GM21515 (cell line): ENCODE data around the gene PSORS1C1.

ENCODE experiments used
- ATAC-seq: cut with Tn5 transposase; IDR thresholded peaks from one replicate; pipeline ENCODE4 v1.9.1; 2021; ENCODE audit not compliant: unreplicated experiment

Gene PSORS1C1

DNA sequence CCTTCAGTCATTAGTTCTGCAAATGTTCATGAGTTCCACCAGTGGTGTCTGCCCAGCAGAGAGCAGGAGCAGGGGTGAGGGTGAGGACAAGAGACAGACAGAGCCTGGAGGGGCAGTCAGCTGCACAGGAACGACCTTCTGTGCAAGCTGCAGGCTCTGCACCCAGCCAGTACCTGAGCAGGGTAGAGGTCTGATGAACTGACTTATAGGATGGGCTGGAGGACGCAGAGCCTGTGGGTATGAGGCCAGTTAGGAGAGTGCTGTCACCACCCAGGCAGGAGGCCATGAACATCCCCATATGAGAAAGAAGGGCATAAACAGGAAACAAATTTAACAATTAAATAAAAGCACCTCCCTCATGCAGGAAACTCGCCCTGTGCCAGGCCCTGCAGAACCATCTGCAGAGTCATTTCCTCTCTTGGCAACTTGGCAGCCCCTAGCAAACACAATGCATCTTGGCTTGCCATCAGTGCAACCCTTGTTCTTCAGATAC is 20.2 kb upstream of the PSORS1C1 start:
- ATAC-seq = no peak

DNA sequence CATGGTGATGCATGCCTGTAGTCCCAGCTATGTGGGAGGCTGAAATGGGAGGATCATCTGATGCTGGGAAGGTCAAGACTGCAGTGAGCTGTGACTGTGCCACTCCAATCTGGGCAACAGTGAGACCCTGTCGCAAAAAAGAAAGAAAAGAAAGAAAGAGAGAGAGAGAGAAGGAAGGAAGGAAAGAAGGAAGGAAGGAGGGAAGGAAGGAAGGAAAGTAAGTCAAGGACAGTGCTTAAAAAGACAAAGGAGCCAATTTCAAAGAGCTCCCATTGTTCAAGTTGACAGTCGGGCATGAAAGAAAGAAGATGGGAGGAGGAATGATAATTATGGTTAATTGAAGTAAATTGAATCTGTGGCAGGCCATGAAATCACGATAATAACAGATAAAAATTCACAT is 18.4 kb upstream of the PSORS1C1 start:
- ATAC-seq = no peak

DNA sequence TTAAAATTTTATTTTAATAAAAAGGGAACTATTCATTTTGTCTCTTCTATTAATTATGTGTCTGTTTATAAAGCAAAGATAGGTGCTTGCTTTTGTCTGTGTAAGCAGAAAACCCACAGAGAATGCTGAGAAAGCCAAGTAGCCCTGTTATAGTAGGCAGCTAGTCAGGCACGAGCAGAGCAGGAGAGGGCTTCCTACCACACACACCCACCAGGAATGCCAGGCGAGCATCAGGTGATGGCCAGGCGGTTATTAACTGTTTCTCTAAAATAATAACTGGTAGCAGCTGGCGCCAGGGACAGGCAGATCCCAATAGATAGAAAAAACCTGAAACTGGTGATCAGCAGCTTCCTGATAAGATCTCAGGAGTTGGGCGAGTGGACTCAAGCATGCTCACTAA is 17.9 kb upstream of the PSORS1C1 start:
- no peak for ATAC-seq

DNA sequence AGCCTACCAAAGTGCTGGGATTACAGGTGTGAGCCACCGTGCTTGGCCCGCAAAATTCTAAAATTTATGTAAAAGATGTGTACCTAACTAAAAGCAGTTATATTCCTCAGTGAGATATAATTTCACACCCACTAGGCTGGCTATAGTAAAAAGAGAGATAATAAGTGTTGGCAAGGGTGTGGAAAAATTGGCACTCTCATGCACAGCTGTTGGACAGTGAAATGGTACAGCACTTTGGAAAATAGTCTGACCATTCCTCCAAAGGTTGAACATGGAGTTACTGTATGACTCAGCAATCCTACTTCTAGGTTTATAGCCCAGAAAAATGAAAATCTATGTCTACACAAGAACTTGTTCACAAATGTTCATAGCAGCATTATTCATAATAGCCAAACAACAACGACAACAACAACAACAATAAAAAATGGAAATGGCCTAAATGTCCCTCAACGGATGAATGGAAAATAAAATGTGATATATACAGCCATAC is 16.1 kb upstream of the PSORS1C1 start:
- no peak for ATAC-seq

DNA sequence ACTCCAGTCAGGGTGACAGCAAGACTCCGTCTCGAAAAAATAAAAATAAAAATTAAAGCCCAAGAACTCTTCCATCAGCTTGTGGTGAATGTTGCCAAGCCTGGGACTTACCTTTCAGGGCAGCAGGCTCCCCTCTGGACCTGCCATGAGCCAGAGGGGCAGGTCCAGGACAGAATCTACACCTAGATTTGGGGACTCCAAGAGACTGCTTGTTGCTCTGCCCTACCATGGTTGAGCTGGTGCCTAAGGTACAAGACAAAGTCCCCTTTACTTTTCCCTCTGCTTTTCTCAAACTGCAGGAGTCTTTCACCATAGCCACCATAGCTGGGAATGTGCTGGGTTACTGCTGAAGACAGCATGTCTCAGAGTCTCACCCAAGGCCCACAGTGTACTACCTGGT is 11.5 kb upstream of the PSORS1C1 start:
- ATAC-seq = no peak

DNA sequence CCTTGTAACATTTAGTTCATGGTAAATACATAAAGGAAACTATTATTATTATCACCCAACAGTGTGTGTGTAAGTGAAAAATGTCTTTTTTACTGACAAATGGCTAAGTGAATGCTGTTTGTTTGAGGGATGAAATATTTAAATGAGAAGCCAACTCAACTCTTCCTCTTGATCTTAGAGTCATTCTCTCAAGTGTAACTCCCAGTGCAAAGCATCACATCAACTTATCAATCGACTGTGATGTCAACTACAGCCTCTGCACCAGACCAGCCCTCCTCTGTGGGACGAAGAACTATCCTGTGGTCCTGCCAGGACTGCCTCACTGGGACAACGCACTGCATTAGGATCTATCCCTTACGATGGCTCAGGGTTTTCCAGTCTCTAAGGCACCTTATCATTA is 7.5 kb upstream of the PSORS1C1 start:
- no peak for ATAC-seq

DNA sequence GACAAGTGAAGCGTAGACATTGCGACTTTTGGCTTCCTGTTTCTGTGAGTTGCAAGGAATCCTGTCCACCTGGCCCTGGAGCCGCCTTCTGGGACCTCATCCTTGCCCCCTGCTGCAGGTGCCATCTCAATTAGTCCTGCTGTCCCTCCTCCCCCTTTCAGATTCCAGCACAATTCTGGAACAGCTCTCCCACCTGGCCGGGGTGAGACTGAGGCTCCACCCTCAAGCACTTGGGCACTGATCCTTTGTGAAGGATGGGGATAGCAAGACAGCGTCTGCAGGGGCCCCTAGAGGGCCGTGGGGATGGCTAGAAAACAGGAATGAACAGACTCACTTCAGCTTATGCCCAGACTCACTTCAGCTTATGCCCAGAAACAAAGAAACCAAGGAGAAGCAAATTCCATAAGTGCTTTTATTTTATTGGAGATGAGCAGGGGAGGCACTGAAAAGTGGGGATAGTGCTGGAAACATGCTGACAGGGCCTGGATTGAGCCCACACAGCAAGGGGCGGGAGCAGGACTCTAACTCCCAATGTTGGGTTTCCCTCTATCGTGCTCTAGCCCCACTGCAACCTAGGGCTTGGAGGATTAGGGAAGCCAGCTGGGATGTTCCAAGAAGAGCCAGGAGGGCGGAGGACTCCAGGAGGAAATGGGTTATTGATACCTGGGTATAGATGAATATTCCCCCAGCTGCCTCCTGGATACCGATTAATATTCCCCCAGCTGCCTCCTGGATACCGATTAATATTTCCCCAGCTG is 3.6 kb upstream of the PSORS1C1 start:
- no peak for ATAC-seq

DNA sequence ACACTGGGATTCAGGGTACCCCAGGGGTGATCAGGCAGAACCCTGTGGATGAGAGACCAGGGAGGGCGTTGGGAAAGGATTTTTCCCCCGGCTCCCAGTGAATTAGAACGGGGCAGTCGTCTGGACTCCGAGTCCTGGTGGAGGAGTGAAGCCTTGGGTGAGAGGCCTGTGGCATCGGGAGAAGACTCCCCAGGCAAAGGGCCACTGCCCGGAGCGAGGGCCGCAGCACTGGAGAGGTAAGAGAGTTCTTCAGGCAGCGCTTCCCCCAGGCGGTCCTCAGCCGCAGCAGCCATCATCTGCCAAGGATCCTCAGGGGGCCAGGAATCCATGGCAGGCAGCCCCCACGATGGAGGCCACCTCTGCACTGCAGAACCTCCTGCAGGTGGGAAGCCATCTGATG is 2.9 kb upstream of the PSORS1C1 start:
- no peak for ATAC-seq

DNA sequence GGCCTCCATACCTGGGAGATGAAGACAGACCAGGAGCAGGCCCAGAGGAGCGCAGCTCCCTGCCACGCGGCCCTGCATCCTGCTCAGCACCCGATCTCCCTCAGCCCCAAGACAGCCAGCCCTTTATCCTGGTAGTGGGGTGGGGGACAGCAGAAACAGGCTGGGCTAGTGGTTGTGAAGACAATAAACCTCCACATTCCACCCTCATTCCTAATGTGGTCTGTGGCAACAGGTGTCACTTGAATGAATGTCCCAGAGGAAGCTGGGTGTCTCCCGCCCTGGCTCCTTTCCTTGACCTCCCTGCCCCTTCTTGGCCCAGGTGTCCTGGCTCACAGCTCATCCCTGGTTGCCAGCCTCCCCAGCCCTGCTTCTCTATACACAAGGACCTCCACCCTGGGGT is 2.1 kb upstream of the PSORS1C1 start, which contains the start of gene C6orf15:
C6orf15 (minus strand) TSS at position 98 of the 400 bp plus-strand sequence; CDS start at position 78, 20 bp downstream.
- no peak for ATAC-seq

DNA sequence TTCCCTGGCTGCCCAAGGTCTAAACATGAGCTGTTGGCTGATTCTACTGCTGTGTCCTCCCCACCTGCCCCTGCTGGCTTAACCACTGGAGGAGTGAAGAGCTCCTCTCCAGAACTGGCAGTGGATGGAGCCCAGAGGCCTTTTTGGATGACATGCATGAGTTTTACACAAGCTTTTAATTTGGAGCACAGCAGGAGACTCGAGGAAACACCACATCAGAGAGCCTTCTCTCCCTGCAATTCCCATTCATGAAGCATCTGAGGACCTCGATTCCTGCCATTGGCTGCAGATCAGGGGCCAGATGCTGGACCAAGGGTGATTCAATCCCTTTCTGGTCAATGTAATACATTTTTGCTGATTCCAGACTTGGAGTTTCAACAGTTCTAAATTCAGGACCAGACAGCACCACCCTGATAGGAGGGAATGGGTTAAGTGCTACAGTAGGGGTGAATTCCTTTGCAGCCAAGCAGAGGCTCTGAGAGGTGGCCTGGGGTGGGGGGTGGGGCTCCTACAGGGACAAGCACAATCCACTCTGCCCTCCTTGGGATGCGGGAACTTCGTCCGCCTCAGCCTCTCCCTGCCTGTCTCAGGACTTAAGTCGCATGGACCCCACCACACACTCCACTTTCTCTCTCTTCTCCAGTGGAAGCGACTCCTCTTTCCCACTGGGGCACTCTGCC is 599 bp upstream of the PSORS1C1 start:
- ATAC-seq = no peak

DNA sequence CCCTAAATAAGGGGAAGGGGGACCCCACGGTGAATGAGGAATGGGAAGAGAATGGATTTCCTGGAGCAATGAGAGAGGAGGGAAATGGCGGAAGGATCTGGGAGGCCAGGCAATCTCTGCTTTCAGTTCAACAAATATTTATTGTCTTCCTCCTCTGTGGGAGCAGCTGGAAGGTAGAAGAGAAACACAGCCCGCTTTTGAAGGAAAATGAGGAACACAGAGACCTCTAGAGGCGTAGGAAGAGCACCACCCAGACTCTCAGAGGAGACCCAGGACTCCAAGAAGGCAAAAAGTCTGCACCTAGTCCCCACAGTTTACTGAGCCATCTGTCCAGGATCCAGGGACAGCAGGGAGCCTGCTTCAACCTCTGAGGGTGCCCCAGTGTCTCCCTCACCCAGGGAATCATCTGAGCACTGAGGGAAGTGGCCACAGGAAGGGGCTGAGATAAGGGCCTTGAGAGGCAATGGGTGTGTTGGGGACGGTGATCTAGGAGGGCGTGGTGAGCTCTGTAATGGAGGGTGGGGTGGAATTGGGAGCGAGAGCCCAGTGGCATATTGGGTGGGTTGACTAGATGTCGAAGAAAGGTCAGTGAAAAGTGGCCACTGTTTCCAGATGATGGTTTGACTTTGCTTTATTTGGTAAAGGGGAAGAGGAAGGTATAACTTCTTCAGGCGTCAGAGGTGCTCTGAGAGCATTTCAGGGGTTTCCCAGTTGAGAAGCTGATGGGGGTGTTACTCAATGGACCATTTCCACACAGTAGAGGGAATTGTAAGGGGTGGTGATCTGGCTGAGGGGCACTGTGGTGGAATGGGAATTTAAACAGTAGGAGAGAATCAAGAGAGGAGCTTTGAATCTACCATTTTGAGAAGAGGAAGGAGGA is 610 bp downstream of the PSORS1C1 start:
- ATAC-seq = no peak

DNA sequence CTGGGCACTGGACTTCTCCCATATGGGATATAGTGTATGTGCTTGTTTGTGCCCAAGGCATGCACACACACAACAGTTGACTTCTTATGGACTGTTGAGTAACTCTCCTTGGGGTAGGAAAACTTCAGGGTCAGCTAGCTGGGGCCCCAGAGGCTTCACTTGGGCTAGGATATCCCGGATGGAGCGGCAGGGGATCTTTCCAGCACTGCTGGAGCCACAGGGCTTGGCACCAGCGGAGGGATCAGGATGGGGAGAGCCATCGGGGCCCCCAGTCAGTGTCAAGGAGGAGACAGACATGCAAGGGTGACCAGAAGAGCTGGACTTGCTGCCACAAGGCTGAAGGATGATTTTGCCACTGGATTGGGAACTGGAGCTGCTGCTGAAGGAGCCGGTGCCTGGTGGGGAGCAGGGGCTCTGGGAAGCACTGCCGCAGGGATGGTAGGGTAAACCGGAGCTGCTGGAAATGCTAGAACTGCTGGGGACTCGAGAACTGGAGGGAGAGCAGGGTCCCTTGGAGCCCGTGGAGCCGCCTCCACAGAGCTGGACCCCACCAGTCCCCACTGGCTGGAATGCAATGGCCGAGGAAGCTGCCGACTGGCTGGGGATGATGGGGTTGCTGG is 1.5 kb downstream of the PSORS1C1 start:
- no peak for ATAC-seq

DNA sequence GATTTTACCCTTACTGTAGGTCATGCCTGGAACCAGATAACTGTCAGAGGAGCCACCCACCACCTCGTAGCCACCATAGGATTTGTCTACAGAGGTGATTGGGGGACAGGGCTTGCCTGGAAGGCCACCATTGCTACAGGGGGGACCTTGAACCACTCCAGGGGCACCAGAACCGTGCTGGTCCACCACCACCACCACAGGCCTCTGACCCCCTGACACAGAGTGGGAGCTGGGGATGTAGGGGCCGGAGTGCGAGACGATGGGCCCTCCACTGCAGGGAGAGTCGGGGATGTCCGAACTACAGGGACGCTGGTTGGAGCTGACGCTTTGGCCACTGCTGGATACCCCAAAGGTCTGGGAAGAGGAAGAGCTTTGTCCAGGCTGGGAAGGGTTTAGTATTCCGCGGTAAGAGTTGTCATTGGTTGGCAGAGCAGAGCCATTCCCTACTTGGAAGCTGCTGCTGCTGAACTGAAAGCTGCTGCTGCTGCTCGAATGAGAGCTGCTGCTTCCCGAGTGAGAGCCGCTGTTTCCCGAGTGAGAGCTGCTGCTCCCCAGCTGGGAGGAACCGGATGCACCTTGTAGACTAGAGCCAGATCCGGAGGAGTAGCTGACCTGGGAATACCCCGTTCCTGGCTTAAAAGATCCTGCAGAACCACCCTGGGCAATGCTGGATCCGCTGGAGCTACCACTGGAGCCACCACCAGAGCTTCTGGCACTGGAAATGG is 2.2 kb downstream of the PSORS1C1 start:
- no peak for ATAC-seq

DNA sequence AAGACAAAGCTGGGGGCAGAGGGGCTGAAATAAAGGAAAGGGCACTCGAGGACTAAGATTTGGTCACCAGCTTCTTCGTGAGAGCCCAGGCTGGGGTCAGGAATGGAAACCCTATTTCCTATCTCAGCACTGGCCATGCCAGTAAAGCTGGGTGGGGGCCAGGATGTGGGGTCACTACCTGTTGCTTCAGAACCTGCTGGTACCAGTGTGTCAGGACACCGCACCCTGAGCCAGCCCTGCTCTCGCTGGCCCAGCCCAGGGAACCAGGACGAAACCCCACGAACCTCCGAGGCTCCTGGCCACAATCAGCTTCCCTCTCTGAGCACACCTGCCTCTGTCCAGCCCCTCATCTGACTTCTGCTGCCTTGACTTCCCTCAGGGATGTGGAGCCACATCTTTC is 3.6 kb downstream of the PSORS1C1 start:
- ATAC-seq = no peak

DNA sequence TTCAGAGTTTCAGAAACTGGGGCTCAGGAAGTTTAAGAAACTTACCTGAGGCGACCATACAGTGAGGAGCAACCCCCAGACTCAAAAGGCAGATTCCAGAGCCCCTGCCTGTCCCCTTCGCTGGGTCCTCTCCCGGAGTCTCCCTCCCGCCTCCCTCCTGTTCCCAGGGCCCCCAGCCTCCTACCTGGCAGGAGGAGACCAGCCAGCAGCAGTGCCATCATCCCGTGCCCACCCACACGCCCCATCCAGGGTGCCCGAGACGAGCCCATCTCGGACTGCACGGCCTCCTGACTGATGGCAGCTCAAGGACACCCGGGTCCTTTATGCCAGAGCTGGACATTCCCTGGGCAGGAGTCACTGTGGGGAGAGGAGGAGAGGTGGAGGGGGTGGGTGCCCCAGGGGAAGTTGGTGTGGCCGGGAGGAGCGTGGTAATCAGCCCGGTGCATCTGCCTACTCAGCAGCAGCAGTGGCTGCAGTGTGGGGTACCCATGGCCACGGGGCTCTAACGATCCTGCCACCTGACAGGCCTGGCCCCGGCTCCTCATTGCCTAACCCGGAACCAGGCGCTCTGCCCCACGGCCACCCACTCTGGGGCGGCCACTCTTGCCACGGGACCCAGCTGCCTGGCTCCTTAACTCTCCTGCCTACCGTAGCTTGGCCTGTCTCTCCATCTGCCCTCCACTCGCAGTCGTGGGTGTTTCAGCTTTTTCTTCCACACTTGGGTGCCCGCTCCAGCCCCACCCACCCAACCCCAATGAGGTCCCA is 5.7 kb downstream of the PSORS1C1 start, which contains the start of gene CDSN:
CDSN (minus strand) TSS at position 296 of the 765 bp plus-strand sequence; CDS start at position 269, 27 bp downstream.
- no peak for ATAC-seq

DNA sequence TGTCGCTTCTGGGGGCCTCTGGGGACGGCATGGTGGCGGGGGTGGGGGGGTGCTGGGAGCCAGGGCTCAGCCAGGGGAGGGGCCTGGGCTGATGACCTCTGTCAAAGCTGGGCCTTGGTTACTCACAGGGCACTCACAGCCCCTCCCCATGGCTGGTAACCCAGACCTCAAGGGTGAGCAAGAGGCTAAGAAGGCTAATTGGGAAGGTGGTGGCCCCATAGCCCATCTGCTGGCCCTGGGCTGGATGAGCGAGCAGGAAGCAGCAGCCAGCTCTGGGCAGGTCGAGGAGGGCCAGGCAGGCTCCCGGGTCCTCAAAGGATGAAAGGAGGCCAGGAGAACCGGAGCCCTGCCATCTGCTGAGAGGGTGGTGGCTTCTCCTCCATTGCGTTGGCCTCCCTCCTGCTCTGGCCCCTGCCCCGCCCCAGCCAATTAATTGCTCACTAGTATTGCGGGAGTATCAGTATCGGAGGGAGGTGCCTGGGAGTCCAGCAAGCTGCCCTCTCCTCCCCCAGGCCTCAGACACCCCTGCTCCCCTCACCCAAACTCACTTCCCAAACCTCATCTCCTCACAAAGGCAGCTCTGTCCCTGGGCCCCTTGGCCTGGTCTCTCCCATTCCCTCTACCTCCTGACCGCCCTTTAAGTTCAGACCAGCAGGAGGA is 6.7 kb downstream of the PSORS1C1 start:
- no peak for ATAC-seq

DNA sequence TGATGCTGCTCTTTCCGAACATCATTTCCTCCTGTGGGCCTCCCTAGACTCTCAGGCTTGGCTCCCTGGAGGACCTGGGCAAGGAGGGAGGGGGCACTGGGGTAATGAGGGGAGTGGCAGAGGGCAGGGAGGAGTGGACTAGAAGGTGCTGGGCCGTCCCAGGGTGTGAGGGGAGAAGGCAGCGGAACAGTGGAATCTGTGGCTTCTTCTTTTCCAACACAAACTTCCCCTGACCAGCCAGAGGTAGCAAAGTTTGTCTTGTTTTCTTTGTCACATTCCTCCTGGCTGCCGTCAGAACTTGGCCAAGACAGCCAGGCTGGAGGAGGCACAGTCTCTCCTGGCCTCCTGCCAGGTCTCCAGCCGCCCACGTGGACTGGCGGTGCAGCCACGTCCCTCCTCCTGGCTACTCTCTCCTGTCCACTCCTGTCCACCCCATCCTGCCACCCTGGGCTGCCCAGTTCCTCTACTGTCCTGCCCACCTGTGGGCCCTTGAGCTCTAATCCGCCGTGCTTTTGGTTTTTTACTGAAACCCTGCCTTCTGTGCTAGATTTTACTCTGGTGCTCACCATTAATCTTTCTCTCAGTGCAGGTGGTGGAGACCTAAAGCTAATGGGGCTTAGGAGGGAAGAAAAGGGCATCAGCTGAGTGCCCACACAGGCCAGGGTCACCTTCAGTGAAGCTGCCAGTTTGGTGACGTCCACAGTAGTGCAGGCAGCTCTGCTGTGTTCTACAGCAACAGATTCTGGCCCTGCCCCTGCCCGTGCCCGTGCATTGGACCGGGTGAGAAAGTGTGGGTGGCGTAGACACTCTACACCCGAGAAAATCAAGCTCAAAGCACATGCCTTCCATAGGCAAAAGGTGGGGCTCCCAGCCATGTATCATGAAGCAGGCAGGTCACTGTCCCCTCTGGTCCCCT is 8.4 kb downstream of the PSORS1C1 start:
- no peak for ATAC-seq

DNA sequence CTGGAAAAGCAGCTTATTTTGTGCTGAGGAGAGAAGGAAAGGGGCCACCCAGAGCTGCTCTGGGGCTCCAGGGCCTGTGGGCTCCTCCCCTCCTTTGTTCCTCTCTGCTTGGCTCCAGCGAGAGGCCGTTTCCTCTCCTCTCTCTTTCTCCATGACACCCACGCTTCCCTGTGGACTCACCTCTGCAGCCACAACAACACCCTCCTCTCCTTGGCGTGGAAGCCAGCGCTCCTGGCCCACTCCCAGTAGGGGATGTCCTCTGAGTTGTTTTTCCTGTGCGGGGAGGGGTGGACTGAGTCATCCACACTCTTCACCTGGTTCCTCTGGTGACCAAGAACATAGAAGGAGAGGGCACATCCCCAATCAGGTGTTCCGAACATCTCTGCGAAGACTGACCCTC is 10.6 kb downstream of the PSORS1C1 start:
- ATAC-seq = no peak
